ENCODE data around the gene RASAL1.

Gene RASAL1

DNA sequence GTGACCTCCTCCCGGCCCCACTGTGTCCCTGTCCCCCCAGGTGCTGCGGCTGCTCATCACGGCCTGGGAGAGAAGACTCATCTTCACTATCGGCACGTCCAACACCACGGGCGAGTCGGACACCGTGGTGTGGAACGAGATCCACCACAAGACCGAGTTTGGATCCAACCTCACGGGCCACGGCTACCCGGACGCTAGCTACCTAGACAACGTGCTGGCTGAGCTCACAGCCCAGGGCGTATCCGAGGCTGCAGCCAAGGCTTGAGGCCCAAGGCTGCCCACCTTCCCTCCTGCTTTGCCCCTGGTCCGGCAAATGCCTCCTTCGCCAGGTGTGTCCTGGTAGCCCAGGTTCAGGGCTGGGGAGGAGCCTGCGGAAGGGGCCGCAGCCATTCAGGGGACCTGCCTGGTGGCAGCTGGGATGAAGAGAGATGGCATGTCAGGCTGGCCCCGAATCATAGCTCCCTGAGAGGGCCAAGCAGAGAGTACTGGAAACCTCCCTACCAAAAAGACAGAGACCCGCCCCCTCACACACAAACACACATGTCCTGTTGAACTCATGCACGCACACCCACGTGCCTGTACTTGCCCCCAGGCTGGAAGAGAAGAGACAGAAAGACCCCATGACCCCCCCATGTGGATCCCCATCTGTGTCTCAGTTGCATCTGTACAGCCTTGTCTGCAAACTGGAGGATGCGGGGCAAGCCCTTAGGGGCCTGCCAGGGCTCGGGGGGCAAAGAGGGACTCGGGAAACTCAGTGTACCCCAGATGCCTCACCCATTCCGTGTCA is 38.7 kb downstream of the RASAL1 start:
- DNase-seq (ENCODE audit: low read depth in 2 of 2): no peak

DNA sequence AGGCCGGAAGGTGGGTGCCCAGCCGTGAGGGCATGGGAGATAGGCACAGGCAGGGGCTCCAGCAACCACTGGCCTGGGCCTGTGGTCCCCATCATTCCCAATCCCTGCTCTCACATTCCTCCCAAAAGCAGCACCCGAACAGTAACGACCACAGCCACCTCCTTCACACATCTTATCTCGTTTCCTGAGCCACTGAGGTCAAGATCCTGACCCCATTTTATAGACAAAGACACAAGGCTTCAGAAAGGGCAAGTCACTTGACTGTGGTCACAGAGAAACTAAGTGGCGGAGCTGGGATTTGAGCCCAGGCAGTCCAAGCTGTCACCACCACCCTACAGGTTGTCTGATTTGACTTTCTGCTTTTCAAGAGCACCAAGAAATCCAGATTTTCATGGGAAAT is 40.2 kb downstream of the RASAL1 start:
- no peak for DNase-seq (ENCODE audit: low read depth in 2 of 2)

DNA sequence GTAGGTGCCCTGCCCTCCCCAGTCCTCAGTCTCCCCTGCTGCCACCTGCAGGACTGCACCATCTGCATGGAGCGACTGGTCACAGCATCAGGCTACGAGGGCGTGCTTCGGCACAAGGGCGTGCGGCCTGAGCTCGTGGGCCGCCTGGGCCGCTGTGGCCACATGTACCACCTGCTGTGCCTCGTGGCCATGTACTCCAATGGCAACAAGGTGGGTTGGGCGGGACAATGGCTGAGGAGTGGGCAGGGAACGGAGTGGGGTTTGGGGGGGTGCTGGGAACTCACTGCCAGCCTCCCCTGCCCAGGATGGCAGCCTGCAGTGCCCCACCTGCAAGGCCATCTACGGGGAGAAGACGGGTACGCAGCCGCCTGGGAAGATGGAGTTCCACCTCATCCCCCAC is 40.8 kb downstream of the RASAL1 start:
- no peak for DNase-seq (ENCODE audit: low read depth in 2 of 2)

DNA sequence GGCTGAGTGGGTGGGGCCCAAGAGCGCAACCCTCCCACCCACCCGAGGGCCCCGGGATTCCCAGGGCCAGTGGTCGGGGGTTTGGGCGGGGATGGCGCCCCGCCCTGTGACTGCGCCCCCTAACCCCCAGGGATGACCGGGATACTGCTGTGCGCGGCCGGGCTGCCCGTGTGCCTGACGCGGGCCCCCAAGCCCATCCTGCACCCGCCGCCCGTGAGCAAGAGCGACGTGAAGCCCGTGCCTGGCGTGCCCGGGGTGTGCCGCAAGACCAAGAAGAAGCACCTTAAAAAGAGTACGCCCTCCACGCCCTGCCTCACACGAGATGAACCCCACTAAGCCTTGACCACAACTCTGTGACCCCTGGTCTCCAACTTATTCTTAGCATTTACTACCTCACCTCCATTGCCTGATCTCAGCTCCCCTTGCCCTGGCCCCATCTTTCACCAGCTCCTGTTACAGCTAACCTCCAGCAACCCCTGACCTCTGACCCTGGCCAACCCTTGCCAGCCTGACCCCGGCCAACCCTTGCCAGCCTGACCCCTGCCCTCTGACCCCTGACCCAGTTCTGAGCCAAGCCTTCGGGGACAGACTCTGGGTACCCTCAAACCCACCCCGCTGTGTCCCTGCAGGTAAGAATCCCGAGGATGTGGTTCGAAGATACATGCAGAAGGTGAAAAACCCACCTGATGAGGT is 42.0 kb downstream of the RASAL1 start:
- DNase-seq (ENCODE audit: low read depth in 2 of 2): no peak

DNA sequence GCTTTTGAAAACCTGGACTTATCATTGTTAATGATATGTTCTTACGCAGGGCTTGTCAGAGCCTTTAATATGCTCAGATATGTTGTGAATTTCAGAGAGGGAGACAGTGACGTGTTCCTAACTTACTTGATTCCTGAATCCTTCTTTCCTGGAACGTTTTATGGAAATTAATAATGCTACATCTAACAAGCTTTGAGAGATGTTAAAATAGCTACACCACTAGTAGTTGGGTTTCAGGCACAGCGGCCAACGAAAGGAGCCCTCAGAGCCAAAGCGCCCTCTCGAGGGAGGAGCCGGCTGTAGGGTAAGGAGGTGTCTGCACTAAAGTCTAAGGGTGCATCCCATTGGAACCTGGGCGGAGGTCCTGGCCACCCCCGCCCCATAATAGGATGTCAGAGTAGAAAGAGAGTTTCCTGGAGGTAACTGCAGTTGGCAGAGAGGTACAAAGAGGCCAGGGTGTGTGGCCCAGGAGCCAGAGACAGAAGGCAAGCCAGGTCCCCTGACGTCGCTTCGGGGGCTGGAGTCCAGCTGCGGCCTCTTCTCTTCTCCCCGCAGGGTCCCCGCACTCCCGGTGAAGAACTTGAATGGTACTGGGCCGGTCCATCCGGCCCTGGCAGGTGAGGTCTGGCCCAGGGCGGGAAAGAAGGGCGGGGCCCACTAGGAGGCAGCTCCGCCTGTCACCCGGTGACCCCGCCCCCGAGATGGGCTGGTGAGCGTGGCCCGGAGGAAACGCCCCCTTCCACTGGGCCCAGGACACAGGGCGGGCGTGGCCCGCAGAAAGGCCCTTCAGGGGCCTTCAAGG is 42.8 kb downstream of the RASAL1 start:
- DNase-seq (ENCODE audit: low read depth in 2 of 2): no peak

DNA sequence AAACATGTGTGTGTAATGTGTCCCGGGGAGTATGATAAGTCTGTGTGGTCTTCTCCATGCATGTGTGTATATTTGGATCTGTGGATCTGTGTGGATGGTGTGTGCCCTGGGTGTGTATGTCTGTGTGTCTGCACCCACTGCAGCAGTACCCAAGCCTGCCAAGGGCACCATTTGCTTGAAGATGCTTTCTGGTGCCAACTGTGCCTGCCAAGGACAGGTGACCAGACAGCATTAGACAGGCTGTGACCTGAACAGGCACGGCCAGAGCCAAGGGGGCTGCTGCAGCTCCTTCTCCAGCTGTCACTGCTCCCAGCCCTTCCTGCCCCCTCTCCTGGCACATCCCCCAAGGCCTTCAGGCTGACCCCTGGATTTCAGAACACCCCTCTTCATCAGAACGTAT is 44.1 kb downstream of the RASAL1 start:
- DNase-seq (ENCODE audit: low read depth in 2 of 2): no peak

DNA sequence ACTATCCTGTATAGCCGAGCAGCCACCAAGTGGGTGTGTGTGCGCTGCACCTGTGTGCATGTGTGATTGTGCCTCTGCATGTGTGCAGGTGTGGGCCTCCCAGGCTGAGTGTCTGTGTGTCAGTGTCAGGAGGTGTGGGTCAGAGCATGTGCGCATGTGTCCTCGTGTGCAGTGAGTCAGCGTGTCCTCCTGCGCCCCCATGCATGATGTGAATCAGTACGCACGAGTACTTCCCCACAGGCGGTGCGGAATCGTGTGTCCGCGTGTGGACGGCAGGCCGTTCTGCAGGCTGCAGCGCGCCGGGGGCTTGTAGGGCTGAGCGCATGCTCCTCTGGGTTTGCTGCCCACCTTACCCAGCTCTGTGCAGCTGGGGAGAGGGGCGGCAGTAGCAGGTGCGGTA is 44.8 kb downstream of the RASAL1 start:
- no peak for DNase-seq (ENCODE audit: low read depth in 2 of 2)

DNA sequence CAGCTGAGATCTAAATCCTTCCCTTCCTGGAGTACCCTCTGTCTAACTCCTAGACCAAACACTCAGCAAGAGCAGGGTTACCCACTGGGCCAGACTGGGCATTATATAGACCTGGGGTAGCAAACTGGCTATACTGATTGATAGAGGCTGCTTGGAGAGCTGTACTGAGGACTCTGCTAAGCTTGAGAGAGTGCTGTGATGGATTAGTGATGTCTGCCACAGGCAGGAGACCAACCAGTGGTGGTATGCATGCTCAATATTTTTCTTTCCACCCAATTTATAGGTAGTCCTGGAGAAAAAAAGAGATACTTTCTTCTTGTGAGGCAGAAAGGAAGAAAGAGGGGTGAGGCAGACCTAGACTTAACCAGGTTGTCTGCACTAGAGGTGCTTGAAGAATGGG is 45.7 kb downstream of the RASAL1 start:
- DNase-seq (ENCODE audit: low read depth in 2 of 2): no peak

DNA sequence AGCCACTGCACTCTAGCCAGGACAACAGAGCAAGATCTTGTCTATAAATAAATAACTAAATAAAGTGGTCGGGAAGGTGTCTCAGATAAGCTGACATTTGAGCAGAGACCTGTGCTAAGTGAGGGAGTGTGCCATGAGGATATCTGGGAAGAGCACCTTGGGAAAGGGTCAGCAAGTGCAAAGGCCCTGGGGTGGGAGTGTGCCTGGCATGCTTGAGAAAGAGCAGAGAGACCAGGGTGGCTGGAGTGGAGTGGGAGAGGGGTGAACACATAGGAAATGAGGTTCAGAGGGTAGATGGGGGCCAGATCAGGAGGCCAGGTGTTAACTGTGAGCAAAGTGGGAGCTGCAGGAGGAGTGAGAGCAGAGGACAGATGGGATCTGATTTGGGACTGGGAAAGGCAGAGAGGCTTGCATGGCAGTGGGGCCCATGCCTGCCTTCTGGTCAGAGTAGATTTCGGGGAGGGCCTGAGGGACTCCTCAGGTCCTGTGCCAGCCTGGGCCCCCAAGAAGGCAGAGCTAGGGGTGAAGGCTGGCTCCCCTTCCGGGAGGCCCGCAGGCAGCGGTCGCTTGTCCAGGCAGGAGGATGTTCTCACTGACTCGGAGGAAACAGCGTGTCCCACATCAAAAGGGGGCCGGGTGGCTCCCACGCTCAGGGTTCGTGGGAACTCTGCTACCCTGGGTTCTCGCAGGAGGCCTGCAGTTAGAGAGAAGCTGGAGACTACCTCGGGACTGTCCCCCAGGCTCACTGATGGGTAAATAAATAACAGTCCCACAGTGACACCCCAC is 46.4 kb downstream of the RASAL1 start:
- DNase-seq (ENCODE audit: low read depth in 2 of 2): peak; percentile 46 to 60

DNA sequence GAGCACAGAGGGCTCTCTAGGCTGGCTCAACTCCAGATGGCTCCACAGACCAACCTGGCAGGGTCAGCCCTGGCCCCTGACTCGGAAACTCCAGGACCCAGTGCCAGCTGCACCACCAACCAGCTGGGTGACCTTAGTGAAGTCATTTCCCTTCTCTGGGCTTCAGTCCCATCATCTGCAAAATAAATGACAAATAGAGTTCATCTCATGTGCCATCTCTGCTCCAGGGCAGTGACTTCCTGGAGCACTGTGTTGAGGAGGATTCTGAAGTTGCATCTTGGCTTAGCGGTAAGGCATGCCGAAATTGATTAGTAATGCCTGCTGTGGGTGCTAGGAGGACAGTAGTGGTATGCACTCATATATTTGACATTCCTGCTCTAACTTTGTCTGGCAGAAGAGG is 47.5 kb downstream of the RASAL1 start:
- no peak for DNase-seq (ENCODE audit: low read depth in 2 of 2)

DNA sequence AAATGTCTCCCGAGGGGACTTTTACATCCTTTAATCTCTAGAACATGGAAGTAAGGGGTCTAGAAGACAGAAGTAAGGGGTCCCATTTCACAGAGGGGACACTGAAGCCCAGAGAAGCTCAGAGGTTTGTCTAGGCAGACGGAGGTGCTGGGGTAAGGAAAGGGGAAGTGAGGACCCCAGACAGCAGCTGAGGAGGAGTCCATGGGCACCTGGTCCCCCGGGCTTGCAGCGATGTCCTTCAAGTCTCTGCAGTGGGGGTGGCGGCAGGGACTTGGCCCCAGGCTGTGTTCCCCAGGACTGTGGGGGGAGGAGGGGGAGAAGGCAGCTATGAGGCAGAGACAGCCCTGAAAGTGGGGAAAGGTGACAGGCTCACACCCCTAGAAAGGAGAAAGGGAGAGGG is 48.4 kb downstream of the RASAL1 start:
- DNase-seq (ENCODE audit: low read depth in 2 of 2): no peak

DNA sequence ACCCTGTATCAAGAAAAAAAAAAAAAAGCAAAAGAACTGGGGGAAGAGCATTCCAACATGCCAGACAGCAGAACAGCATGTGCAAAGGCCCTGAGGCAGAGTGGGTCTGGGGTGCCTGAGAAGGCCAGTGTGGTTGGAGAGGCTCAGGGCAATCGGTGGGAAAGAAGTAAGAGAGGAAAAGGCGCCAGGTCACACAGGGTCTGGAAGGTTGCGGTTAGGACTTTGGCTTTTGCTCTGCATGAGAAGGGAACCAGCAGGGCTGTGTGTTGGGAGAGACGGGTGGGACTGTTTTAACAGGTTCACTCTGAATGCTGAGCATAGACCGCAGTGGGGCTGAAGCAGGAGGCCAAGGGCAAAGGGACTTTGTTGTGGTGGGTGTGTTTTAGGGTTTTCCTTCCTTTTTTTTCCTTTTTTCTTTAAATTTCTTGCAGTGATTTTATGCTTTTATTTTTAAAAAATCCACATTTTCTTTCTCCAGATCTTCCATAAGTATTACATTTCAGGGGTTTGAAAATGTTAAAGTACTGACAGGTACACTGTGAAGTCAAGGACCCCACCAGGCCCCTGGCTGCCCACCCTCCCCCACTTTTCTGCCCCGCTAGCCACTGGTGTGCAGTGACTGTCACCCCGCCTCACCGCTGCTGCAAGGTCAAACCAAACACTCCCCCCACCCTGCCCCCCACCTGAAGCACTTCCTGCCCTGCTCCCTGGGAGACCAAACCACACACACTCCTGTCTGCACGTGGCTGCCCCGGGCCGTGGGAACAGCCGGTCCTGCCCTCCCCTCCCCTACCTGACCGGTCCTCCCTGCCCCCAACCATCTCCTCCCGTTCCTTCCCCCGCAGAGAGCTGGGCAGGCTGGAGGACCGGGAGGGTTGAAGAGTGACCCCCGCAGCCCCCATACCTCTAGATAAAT is 49.1 kb downstream of the RASAL1 start:
- no peak for DNase-seq (ENCODE audit: low read depth in 2 of 2)

DNA sequence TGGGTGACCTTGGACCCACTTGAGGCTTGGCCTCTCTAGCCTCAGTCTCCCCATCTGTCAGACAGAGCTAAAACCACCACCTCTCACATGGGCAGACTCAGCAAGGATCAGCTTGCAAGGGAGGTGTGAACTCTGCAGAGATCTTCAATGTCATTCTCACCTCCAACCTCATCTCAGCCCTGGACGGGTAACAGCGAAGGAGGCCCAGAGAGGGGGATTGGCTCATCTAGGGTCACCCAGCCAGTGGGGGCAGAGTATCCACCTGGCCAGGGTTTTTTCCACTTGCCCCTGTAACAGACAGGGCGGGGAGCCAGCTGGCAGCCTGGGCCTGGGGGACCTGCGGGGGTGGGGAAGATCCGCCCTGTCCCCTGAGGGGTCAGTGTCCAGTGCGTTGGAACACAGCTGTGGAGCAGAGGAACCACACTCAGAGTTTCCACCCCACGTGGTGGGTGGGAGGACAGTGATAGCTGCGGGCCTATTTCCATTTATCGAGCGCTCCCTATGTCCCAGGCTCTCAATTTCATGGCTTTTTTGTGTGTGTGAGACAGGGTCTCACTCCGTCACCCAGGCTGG is 51.6 kb downstream of the RASAL1 start:
- DNase-seq (ENCODE audit: low read depth in 2 of 2): no peak

DNA sequence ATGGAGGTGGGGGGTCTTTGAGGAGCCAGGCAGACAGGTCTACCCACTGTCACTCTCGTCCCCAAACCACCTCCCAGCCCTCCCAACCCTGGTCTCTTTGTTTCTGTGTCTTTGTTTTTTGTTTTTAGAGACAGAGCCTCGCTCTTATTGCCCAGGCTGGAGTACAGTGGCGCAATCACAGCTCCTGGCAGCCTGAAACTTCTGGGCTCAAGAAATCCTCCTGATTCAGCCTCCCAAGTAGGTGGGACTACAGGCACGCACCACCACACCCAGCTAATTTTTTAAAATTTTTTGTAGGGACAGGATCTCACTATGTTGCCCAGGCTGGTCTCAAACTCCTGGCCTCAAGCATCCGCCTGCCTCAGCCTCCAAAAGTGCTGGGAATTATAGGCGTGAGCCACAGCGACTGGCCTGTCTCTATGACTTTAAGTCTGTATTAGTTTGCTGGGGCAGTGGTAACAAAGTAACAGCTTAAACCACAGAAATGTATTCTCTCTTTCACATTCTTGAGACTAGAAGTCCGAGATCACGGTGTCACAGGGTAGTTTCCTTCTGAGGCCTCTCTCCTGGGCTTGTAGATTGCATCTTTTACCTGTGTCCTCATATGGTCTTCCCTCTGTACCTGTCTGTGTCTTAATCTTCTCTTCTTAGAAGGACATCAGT is 52.9 kb downstream of the RASAL1 start:
- DNase-seq (ENCODE audit: low read depth in 2 of 2): no peak

DNA sequence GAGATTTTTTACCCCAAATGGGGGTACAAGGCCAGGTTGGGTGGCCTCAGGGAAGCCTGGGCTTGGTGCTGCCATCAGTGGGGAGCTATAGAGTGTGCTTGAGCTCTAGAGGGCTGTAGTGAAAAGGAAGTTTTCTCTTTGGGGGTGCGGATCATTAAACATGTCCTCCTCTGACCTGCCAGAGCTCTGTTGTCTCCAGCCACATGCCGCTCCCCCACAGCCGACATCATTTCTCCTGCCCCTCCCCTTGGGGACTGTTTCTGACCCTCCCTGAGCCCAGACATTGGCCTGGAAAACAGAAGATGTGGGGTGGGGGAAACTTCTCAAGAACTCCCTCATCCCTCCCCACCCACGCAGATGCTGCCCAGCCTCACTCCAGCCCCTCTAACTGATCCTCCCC is 53.7 kb downstream of the RASAL1 start:
- no peak for DNase-seq (ENCODE audit: low read depth in 2 of 2)

DNA sequence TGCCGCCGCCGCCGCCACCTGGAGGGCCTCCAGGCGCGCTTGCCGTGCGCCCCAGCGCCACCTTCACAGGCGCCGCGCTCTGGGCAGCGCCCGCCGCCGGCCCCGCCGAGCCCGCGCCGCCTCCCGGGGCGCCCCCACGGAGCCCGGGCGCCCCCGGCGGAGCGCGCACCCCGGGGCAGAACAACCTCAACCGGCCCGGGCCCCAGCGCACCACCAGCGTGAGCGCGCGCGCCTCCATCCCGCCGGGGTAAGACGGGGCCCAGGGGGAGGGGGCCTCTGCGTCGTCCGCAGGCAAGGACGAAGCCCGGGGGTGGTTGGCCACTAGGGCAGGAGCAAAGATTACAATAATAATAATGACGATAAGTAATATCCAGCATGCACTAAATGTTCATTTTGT is 57.7 kb downstream of the RASAL1 start:
- DNase-seq (ENCODE audit: low read depth in 2 of 2): no peak

DNA sequence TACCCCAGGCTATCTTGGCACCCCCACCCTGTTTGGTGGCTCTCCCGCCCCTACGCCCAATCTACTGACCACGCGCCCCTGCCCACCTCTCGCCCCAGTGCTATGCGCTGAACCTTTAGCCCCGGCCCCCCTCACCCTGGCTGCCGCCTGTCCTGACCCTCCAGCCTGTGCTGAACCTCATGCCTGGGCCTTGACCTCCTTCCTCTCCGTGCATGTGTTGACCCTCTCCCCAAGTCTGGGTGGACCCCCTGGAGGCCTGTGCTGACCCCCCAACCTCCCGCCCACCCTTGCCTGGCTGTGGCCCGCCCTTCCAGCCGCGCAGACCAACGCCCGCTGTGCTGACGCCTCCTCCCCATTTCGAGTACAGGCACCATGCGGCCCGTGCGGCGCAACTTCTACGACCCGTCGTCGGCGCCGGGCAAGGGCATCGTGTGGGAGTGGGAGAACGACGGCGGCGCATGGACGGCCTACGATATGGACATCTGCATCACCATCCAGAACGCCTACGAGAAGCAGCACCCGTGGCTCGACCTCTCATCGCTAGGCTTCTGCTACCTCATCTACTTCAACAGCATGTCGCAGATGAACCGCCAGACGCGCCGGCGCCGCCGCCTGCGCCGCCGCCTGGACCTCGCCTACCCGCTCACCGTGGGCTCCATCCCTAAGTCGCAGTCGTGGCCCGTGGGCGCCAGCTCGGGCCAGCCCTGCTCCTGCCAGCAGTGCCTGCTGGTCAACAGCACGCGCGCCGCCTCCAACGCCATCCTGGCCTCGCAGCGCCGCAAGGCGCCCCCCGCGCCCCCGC is 58.3 kb downstream of the RASAL1 start:
- no peak for DNase-seq (ENCODE audit: low read depth in 2 of 2)

DNA sequence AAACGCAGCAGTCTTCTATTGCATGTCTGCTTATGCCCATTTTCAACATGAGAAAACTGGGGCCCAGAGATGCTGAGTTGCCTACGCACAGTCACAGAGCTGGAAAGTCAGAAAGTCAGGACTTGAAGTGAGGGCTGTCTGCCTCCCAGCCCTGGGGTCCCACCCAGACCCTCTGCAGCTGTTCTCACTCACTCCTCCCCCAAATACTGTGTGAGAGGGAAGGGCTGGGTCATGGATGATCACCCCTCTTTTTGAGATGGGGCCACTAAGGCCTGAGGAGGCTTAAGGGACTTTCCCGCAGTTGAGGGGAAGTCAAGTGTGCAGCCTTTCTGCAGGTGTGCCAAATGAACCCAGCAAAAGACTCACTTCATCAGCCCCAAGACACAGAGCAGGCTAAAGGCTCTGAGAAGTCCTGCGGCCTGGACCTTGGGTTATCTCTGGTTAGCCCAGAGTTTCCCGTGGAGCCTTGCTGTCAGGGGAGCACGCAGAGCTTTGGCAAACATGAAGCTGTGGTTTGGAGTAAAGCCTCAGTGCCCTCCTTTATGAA is 60.4 kb downstream of the RASAL1 start:
- no peak for DNase-seq (ENCODE audit: low read depth in 2 of 2)

DNA sequence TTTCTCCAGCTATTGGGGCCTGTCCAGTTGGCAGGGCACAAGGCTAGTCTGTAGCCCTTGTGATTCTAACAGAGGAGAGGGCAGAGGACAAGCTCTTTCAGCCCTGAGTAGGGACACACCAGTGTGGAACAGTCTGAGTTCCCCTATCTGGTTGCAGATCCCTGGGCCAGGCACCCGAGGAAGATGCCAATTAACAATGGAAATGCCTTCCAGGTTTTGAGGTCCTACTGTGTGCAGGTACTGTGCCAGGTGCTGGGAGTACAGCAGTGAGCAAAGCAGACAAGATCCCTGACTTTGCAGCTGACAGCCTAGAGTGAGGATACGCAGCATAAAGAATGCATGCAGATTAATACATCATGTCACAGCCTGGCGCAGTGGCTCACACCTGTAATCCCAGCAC is 62.0 kb downstream of the RASAL1 start:
- no peak for DNase-seq (ENCODE audit: low read depth in 2 of 2)

Measured in stimulated activated CD4-positive, alpha-beta T cell treated with anti-CD3 and anti-CD28 coated beads, Interleukin-12 subunit alpha, Interleukin-12 subunit beta, amount 100 ng/mL, for 24 hours (primary cell).